ENCODE measurements around the gene HDAC9. TPM values are rescaled to one million over a fixed set of nuclear protein-coding genes. Genes with fewer than 3 reads are reported as not detected.

HDAC9 gene
- total RNA-seq, 2 donors from 2014 or later = 4.9 to 12.9 TPM

- H3K9me3 ChIP-seq = no peaks in the 10 kb centered on the region
- H3K27me3 ChIP-seq = no peaks in the 10 kb centered on the region
- no peak overlapping the region for H3K4me3 ChIP-seq
- no peaks in the 10 kb centered on the region for H3K4me1 ChIP-seq
- DNase-seq (no peak), ATAC-seq (no peak)
- no peak overlapping the region for H3K27ac ChIP-seq
- WGBS, 2 donors = 44 to 60% methylated on average over 3 of the region's 3 CpGs
- H3K36me3 ChIP-seq (replicated peaks in 1 of 2; ENCODE audit: insufficient read depth in 1 of 2, low read depth in 2 of 2) = no peaks in the 10 kb centered on the region
- TF ChIP-seq POLR2A (IDR thresholded peaks at IDR 0.05) = no peak
- no peak for TF ChIP-seq CTCF (IDR thresholded peaks at IDR 0.05)
- intact Hi-C loops (cut with DNase I) = no loop called here
Measured at GRCh38 chr7:18843979-18844378, 348.4 kb downstream of the HDAC9 start.

DNA sequence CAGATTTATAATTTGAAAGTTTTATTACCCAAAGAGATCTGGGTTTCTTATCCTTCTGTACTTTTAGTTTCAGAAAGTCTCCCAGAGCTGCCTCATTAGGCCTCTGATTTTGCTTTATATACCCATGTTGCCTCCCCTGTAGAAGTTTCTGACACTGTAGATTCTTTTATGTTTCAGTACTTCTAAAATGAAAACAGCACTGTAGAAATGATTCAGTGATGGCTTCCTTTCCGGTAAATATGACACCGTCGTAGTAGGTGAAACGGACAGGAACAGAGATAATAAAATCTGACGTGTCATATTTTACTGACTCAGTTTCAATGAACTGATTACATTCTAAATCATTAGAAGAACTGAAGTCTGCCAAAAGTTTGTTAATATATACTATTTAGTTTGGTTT, 349.2 kb downstream of the HDAC9 start:
- Histone ChIP-seq H3K36me3 (replicated peaks in 1 of 2; ENCODE audit: insufficient read depth in 1 of 2, low read depth in 2 of 2) (no peaks in the 10 kb centered on the region), H3K27ac (no peak overlapping the region), H3K4me3 (no peak overlapping the region), H3K9me3 (no peaks in the 10 kb centered on the region), H3K27me3 (no peaks in the 10 kb centered on the region), H3K4me1 (no peaks in the 10 kb centered on the region)
- DNase-seq (no peak), ATAC-seq (no peak)
- TF ChIP-seq POLR2A (IDR thresholded peaks at IDR 0.05) (no peak), CTCF (IDR thresholded peaks at IDR 0.05) (no peak)
- intact Hi-C loops (cut with DNase I) = no loop called here
- 77 to 85% methylated on average over 5 of the region's 5 CpGs for WGBS, 2 donors

DNA sequence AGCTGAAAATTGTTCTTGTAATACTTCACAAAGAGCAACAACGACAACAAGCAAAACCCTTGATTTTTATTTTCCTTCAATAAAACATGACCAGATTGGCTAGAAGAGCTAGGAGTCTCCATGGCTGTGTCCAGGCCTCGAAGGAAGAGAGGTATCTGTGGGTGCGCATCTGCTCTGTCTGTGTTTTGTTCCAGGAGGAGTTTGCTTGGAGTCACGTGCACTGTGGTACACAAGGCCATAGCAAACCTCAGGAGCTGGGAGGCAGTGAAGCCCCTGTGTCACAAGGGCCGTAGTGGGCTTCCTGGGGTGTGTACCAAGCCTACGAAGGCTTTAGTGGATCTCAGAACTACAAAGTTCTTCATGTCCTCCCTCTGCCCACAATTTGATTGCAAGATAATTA, 350.2 kb downstream of the HDAC9 start:
- H3K27me3 ChIP-seq = no peaks in the 10 kb centered on the region
- TF ChIP-seq POLR2A (IDR thresholded peaks at IDR 0.05) = no peak
- no peak for TF ChIP-seq CTCF (IDR thresholded peaks at IDR 0.05)
- H3K4me3 ChIP-seq = no peak overlapping the region
- ATAC-seq (no peak), DNase-seq (no peak)
- WGBS, 2 donors = 62 to 75% methylated on average over 6 of the region's 6 CpGs
- intact Hi-C loops (cut with DNase I) = no loop called here
- no peaks in the 10 kb centered on the region for H3K9me3 ChIP-seq
- no peaks in the 10 kb centered on the region for H3K36me3 ChIP-seq (replicated peaks in 1 of 2; ENCODE audit: insufficient read depth in 1 of 2, low read depth in 2 of 2)
- no peaks in the 10 kb centered on the region for H3K4me1 ChIP-seq
- H3K27ac ChIP-seq = no peak overlapping the region

GRCh38 chr7:18846765-18847215, 351.2 kb downstream of the HDAC9 start:
- Histone ChIP-seq H3K27ac (no peak overlapping the region), H3K36me3 (replicated peaks in 1 of 2; ENCODE audit: insufficient read depth in 1 of 2, low read depth in 2 of 2) (no peaks in the 10 kb centered on the region), H3K27me3 (no peaks in the 10 kb centered on the region), H3K4me1 (no peaks in the 10 kb centered on the region), H3K9me3 (no peaks in the 10 kb centered on the region), H3K4me3 (no peak overlapping the region)
- TF ChIP-seq POLR2A (IDR thresholded peaks at IDR 0.05) = no peak
- no peak for TF ChIP-seq CTCF (IDR thresholded peaks at IDR 0.05)
- WGBS, 2 donors = 47 to 52% methylated on average over 4 of the region's 4 CpGs
- intact Hi-C loops (cut with DNase I) = no loop called here
- ATAC-seq (no peak), DNase-seq (no peak)

GRCh38 chr7:18849130-18849529, 353.6 kb downstream of the HDAC9 start:
- Histone ChIP-seq H3K4me3 (no peak overlapping the region), H3K4me1 (no peaks in the 10 kb centered on the region), H3K36me3 (replicated peaks in 1 of 2; ENCODE audit: insufficient read depth in 1 of 2, low read depth in 2 of 2) (no peaks in the 10 kb centered on the region), H3K9me3 (no peaks in the 10 kb centered on the region), H3K27me3 (no peaks in the 10 kb centered on the region), H3K27ac (no peak overlapping the region)
- TF ChIP-seq CTCF (IDR thresholded peaks at IDR 0.05) (no peak), POLR2A (IDR thresholded peaks at IDR 0.05) (no peak)
- WGBS, 2 donors = 42 to 46% methylated on average over 1 of the region's 1 CpG
- intact Hi-C loops (cut with DNase I) = no loop called here
- DNase-seq = no peak
- no peak for ATAC-seq
